Esophagus muscularis mucosa (tissue), 4 donors: ENCODE results near the gene RNU1-1.
"Not testable (repeated sequence)": the region's sequence is repeated elsewhere in the genome, so short reads cannot be mapped to it uniquely, and the experiment has no call there.

Experiments used
- CTCF ChIP-seq, 3 experiments: fragments of 200-600 bp in 2 of 3; fragments of 450-650 bp in 1 of 3; sonication (generic) in 2 of 3; IDR thresholded peaks; one replicate each; pipeline ENCODE4 v1.5.1; 2017 to 2019; ENCODE audit warnings: antibody characterized with exemption in 3 of 3, mild to moderate bottlenecking in 2 of 3, moderate library complexity in 1 of 3
- EP300 ChIP-seq: sonication (generic); formaldehyde crosslinking; IDR thresholded peaks from one replicate; pipeline ENCODE4 v1.6.1; 2017; ENCODE audit warnings: antibody characterized with exemption
- POLR2A ChIP-seq: fragments of 450-650 bp; IDR thresholded peaks from one replicate; pipeline ENCODE4 v1.6.1; 2017; ENCODE audit warnings: antibody characterized with exemption, moderate library complexity, mild to moderate bottlenecking, low read depth
- POLR2AphosphoS5 ChIP-seq, 2 donors: sonication (generic); formaldehyde crosslinking; IDR thresholded peaks; one replicate each; pipeline ENCODE4 v1.6.1; 2017; ENCODE audit warnings: antibody characterized with exemption in 2 of 2

- not testable (repeated sequence) for TF ChIP-seq CTCF (IDR thresholded peaks at IDR 0.05); POLR2AphosphoS5 (IDR thresholded peaks at IDR 0.05); POLR2A; EP300
These were observed 47.0 kb upstream of the RNU1-1 start for GRCh38 chr1:16561035-16561434.
